ENCODE measurements around the gene ELMO1.

The ELMO1 gene

DNA sequence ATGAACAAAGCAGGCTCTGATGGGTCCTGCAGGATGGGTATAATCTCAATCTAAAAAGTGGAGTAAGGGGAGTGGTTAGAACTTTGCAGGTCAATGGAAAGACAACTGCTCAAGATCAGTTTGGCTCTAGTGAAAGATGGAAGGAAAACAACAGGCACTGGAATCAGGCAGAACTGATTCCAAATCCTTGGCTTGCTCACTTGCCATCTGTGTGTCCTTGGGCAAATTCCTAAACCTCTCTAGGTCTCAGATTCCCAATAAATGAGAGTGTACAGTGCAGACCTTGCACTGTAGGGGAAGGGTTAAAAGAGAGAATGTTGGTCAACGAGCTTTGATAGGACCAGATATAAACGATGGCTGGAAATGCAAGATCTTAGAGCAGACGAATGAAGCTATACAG lies 538.3 kb downstream of the ELMO1 start:
- no peak for DNase-seq (ENCODE audit: low spot score)

DNA sequence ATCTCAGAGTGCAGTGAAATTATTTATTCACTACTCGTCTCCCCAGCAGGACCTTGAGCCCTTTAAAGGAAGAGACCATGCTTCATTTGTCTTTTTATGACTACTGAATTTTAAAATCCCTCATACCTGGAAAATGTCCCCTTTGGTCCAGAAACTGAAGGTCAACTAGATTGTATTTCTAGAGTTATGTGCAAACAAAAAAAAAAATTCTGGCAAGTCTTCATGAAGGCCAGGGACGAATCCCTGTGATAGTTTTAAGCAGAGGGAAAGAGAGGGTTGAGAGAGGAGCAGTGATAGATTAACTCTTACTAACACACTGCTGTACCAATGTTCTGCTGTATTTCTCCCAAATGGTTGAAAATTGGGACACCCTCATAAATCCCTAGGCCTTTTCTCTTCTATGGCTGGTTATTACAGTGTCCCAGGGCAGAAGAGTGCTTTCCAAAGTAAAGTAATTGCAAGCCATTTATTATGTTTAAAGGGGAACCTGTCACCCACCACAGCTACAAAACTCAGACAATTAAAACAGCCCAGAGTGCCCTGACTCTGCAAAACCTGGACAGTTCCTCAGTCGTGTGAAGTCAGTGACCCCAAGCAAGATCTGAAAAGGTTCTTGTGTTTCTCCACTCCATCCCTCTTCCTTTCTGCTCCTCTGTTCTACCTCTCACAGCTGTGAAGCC lies 541.6 kb downstream of the ELMO1 start:
- no peak for DNase-seq (ENCODE audit: low spot score)

DNA sequence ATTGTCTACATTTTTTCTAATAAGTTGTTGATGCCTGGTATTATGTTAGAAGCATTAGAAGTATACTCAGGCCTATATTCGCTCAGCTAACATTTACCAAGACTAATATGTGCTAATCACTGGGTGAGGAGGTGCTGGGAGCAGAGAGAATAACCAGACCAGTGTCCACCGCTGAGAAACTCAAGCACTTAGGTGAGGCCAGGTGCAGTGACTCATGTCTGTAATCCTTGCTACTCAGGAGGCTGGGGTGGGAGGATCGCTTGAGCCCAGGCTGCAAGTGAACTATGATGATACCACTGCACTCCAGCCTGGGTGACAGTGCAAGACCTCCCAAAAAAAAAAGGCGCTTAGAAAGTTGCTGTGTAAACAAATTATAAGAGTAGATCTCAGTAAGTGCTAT lies 542.2 kb downstream of the ELMO1 start:
- no peak for DNase-seq (ENCODE audit: low spot score)

DNA sequence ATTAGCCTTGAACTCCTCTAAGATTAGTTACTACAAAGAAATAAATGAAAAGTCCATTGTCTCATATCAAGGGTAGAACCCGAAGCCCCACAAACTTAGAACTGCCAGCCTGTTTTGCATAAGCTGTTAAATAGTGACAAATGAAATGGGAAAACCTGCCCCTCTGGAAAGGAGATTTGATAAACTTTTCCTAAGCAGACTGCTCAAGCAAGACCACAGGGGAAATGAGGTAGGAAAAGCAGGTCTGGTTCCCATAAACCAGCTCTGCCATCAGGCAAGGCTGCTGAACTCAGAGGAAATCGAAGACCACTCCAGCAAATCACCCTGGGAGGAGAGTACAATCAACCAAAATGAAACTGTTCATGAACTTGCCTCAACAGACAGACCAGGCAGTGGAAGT lies 542.8 kb downstream of the ELMO1 start:
- no peak for DNase-seq (ENCODE audit: low spot score)

DNA sequence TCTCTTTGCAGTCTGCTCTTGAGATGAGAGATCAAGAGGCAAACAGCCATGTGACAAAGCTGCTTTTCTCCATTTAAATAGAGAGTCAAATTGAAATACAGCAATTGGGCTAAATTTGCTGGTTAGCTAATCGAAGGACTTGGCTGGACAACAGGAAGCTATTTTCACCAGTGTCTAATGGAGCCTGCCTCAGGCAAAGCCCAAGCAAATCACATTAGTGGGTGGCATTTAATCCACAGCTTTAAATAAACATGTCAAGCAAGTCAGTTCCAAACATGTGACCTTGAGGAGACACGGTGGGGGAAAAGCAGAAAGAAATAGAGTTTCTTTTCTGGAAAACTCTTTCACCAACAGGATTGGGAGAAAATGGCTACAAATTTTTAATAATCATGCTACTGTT lies 543.9 kb downstream of the ELMO1 start:
- DNase-seq (ENCODE audit: low spot score) = no peak

DNA sequence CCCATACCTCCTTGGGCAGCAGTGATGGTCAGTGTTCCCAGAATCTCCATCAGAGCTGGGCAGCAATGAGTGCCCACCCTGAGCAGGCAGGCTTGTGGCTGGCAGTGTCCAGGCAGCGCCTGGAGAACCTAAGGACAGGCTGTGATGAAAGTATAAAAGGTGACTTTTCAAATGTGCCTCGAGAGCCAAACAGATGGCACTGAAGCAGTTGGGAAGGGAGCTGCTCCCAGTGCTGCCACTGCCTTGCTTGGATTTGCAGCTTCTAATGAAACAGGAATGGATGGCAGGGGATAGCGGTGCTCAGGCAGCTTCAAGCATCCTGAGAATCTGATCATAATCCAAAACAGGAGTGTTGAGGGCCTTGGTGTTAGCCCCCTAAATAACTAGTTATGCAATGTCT lies 544.6 kb downstream of the ELMO1 start:
- no peak for DNase-seq (ENCODE audit: low spot score)

DNA sequence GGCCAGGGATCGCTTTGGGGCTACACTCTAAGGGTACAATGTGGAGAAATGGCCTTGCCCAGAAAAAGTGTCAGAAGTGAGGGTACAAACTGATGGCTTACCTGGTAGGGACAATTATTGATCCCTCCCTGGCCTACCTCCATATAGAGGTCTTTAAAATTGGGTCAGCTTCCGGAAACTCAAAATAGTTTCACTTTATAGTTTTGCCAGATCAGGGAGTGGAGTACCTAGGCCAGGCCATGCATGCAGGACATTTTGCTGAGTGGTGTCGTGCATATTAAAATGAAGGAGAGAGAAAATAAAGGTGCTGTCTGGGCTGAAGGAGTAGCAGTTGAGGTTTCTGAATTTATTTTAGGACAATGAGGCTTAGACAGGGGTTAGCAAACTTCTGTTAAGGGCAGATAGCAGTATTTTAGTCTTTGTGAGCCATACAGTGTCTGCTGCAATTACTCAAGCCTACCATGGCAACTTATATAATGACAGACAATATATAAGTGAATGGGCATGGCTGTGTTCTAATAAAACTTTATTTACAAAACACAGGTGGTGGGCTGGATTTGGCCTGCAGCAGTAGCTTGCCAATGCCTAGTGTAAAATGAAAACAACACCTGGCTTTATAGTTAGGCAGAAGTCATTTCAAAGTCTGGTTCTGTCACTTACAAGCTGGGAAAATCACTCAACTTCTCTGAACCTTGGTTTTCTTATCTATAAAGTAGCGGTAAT lies 547.5 kb downstream of the ELMO1 start:
- DNase-seq (ENCODE audit: low spot score) = no peak

DNA sequence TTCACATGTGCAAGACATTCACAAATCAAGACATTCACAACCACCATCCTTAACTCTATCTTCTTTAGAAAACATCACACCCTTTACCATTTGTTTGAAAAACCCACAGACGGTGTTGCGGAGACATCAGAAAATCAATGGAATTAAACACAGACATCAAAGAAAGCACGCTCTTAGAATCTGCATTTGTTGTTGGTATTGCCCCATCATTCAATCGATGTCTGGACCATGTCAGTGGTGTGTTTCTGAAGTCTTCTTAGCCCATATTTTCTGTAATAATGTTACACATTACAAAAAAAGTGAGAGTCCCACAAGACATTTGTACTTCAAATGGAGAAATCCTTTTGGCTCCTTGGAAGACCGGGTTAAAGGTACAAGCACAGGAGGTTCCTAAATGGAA lies 550.5 kb downstream of the ELMO1 start:
- DNase-seq (ENCODE audit: low spot score) = no peak

DNA sequence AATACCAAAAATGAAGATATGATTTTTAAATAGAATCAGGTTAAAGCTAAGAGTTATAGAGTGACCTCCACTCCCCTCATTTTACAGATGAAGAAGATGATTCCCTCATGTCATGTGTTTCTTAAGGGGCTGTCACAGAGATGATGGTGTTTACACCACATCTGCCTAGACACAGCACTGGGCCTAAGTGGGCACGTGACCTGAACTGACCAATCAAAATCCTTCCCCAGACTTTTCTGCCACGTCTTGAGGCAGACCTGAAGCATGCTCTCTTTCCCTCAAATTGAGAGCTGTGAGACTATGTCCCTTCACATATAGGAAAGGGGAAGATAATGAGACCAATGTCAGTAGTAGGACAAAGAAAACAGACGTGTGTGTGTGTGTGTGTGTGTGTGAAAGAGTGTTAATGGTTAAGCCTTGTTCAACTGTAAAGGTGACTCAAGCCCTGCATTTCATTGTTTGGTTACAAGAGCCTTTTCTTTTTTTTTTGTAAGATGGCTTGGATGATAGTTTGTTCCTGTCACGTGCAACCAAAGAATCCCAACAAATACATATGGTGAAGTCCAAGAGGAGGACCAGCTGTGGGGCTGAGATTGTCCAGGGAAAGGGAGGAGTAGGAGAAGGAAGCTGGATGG lies 551.6 kb downstream of the ELMO1 start:
- DNase-seq (ENCODE audit: low spot score) = no peak

DNA sequence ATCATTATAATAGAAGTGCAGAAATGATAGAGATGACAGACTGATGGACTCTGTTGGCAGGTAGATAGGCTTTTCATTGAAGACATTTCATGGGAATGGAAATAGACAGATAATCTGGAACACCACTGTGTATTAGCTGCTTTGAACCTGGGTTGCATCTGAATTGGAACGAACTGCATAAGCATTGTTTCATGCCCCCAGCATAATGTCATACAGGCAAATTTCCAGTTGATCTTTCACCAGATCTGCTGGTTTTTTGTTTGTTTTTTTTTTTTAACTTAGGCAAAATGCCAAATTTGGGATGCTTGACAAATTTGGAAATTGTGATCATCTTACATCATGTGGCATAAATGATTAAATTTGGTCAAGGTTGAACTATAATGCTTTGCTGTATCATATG lies 552.2 kb downstream of the ELMO1 start:
- no peak for DNase-seq (ENCODE audit: low spot score)

DNA sequence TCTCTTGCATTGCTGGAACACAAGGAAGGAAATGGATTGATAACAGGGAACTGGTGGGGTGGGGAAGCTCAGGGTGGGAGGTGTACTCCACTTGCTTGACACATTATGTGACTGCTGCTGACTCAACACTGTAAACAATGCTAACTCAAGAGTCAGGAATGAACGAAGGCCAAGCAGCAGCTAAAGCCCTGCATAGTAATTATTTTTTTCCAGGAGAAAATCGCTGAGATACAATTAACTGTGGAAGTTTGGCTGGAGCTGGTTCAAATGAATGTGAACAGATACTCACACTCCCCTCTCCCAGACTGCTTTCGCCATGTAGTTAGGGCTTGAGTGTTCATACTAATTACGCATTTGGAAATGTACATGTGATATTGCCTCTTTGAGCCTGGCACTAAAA lies 553.5 kb downstream of the ELMO1 start:
- no peak for DNase-seq (ENCODE audit: low spot score)

DNA sequence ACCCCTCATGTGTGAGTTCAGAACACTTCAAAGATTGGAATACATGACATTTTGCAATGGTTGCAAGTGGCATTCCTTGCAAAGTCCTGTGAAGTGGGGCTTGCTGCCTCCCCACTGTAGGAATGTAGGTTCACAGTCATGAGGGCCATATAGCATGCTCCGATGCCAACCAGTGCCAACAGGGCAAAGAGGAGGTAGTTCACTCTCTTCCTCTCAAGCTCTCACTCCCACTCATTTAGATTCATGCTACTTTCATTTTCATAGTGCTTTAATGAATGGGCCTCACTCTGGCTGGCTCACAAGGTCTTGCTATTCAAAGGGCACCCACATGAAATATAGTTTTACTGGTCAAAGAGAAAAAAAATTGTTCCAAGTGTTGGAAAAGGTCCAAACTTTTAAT lies 554.5 kb downstream of the ELMO1 start:
- DNase-seq (ENCODE audit: low spot score) = no peak

DNA sequence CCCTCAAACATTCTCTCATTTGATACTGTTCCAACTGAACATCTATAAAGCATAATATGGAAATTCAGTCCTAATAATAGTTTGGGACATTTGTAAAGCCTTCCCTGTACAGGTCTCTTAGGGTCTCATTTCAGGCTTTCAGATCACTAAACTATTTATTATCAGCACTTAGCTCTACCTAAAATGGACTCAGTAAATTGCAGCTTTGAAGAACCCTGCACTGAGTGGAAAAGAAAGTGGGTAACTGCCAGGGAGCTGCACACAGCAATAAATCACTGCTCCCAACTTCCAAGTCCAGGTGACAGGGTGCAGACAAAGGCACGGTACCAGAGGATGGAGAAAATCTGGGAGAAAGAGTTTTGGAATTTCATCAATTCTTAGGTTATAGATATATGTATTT lies 559.5 kb downstream of the ELMO1 start:
- no peak for DNase-seq (ENCODE audit: low spot score)

DNA sequence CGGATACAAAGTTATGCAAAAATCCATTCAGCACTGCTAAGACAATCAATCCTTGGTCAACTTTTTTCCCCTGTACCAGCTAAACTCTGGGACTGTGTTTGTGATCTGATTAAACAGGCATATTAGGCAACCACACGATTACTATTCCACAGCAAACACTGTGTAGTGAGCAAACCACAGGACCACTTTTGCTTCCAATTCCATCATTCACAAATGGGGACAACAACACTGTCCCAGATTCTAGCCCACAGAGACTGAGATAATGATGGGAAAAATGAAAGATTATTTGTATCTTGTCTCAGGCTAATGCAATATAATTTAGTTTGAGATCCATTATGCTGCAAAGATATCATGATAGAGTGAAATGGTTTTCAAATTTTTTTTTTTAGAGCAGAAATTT lies 560.7 kb downstream of the ELMO1 start:
- DNase-seq (ENCODE audit: low spot score) = no peak

DNA sequence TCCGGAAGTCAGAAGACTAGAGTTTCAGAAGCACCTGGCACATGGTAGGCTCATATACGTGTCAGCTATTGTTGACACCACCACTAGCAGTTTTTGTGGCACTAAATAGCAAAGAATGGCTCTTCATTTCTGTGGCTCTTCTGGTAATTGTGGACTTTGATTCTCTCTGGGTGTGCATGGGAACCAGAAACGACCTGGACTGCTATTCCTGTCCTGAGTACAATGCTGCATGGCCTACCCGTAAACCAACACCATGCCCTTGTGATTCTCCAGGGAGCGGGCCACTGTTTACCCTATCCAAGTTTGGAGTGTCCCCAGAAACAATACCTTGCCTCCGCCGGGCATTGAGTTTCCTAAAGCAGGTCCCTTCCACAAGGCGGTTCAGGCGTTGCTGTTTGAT lies 561.4 kb downstream of the ELMO1 start:
- no peak for DNase-seq (ENCODE audit: low spot score)

DNA sequence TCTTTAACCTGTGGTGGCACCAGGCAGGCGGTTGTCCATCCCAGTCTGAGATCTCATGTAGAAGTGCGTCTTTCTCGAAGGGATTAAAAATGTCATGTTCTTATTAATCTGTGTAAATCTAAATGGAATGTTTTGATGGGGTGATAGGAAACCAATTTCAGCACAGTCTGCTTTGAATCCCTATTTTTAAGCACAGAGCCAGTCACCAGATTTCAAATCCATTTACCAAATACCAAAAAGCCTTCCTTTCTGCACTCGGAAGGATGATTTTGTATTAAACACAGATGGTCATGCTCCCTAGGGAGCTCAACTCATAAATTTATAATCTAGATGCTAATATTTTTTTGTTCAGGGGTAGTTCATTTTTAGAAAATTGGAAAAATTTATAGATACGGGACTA lies 563.8 kb downstream of the ELMO1 start:
- DNase-seq (ENCODE audit: low spot score) = no peak

DNA sequence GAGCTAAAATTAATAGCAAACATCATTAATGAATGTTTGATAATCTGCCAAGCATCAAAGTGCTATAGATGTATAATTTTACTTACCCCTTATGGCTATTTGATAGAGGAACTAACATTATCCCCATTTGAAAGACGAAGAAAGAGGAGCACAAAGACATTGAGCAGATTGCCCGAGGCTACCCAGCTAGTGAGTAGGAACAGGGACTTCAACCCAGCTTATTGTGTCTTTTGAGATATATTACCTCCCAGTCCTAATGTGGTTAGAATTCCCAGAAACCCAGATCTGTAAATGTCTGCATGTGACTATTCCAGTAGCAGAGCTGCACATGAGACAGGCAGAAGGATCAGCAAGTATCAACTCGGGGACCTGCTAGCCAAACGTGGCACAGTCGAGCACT lies 564.3 kb downstream of the ELMO1 start:
- no peak for DNase-seq (ENCODE audit: low spot score)

DNA sequence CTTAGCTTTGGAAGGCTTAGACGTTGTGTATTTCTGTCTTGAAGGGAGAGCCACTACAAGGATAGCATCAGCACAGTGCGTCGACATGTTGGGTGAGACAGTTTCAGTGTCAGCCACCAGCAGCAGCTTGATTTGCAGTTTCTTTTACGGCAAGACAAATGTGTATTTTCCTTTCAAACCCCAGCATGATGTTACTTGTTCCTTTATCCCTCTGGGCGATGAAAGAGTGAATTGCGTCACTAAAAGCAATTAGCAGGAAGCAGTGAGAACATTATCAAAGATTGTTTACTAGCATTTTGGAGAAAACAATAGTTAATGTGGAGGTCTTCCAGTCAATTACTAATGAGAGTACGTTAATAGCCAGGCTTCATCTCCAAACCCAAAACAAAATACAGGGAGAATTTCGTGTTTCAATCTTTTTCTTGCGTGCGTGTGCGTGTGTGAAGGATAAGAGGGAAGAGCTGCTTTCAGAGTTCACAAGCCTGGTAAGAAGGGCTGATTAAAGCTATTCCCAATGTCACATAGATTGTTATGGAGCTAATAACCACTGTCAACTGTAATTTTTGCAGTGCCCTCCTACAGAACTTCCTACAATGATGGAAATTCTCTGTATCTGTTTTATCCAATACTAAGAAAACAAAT lies 567.3 kb downstream of the ELMO1 start:
- DNase-seq (ENCODE audit: low spot score) = no peak

DNA sequence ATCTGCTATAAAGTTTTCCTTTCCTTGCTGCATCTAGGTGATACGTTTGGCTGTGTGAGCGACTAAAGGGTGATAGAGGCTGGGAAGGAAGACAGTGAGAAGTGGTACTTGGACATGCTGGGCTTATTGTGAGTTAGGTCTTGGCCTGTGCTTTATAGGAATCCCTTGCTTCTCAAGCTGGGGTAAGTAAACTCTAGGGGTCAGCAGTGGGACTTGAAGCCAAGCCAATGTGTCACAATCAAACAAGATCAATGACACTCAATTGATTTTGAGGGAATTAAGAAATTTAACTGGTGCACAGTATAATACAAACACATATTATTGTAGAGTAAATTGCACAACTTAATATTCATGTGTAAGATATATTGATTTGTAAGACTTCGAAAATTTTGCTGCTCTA lies 568.6 kb downstream of the ELMO1 start:
- no peak for DNase-seq (ENCODE audit: low spot score)

DNA sequence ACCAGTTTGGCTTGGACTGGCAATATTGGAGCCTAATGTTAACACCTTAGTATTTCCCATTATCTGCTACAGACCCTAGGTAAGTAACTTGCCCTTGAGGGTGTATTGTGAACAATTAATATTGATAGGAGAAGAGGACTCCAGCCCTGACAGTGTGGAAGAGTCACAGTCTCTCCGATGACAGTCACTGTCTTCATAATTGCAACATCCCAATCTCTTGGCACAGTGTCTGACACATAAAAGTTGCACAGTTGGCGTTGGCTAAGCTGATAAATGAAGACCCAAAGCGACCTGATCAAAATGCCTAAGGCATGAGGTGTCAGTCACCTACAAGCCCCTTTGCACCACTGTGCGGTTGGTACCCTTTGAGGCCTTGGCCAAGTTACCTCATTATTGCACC lies 569.6 kb downstream of the ELMO1 start:
- no peak for DNase-seq (ENCODE audit: low spot score)

DNA sequence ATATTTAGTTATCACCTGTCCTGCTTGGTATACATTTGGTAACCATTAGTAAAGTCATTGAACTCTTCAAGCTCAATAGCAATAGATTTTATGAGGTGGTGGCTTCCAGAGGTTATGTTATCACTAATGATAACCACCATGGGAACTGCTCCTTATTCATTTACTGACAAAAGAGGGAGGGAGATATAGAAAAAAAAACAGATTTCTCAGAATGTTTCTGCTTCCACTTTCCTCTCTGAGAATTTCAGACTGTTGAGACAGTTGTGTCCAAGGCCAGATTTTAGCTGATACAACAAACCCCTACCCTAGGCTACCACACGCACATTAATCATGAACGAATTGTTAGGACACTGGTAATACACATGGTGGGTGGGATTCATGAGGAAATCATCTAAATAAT lies 570.4 kb downstream of the ELMO1 start:
- DNase-seq (ENCODE audit: low spot score) = no peak

DNA sequence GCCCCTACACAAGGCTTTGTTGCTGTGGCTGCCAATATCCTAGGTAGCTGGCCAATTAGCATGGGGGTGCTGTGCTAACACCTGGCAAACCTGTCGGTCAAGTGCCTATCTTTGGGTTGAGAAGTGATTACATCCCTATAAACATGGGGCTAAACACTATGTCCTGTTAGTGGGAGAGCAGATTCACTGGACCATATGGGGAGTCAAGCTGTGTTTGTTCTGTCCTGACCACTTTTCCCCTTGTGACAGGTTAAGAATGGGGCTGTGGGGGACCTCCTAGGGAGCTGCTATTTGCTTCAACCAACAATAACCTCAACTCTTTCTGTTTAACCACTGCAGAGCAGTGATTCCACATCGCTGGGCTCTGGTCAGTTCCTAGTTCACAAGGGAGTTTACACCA lies 572.9 kb downstream of the ELMO1 start:
- no peak for DNase-seq (ENCODE audit: low spot score)

DNA sequence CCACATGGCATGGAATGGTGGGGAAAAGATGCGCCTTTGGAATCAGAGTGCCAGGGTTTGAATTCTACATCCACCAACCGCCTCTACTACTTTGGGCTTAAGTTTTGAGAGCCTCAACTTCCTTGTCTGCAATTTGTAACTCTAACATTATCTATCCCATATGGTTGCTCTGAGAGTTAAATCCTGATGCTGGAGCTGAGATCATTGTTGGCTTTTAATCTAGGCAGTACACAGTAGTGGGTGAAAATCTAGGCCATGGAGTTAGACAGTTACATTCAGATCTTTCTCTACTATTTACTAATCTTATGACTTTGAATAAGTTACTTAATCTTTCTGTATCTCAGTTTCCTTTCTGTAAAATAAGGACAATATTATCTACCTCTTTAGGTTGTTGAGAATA lies 574.6 kb downstream of the ELMO1 start:
- DNase-seq (ENCODE audit: low spot score) = no peak
